DOHH2 (cell line): ENCODE measurements around the gene NF1.

ENCODE experiments used
- CTCF ChIP-seq: fragments of 200-600 bp; sonication (generic); IDR thresholded peaks from one replicate; pipeline ENCODE4 v1.5.1; 2014; ENCODE audit warnings: antibody characterized with exemption, mild to moderate bottlenecking, low read depth, low read length; ENCODE audit not compliant: poor library complexity, severe bottlenecking
- EZH2phosphoT487 ChIP-seq: fragments of 200-600 bp; sonication (generic); IDR thresholded peaks from 2 replicates; pipeline ENCODE4 v1.6.1; 2017; ENCODE audit warnings: borderline replicate concordance, mild to moderate bottlenecking, antibody characterized with exemption, low read length, moderate library complexity, mixed read lengths

GRCh38 chr17:31294231-31294630 lies 199.5 kb downstream of the NF1 start:
- no peak for TF ChIP-seq CTCF
- TF ChIP-seq EZH2phosphoT487, result no peak
